Measurements from ENCODE around the gene HOXA5. TPM values are rescaled to one million over a fixed set of nuclear protein-coding genes. Genes with fewer than 3 reads are reported as not detected.

Gene HOXA5
- total and polyA plus RNA-seq, 2 of the 8 experiments (the other 6 are each of a cell fraction or from before 2014, with no cell fraction given) = not detected

GRCh38 chr7:27159266-27160144 is 16.0 kb upstream of the HOXA5 start:
- FAIRE-seq (no peak), DNase-seq (ENCODE audit: low read depth in 1 of 2, low spot score in 2 of 2) (peak in 1 of 2 experiments; percentile 41)
- no peak overlapping the region for H3K27ac ChIP-seq (ENCODE audit: low read depth, low read length)
- H3K79me2 ChIP-seq (ENCODE audit: control insufficient read depth in 1 of 2, insufficient read depth in 2 of 2, low read length in 2 of 2) = no peaks in the 10 kb centered on the region
- H2AFZ ChIP-seq (ENCODE audit: low read length) = no peak overlapping the region
- CTCF ChIA-PET (ENCODE audit: partially characterized antibody) = interaction anchor here (0.9 to 1.8 kb wide), 16 partner anchors 8 to 1298 kb away, joined by 3 to 16 read pairs (median 3); partner anchors contain the start of gene HOXA5
- H3K23ac ChIP-seq (ENCODE audit: insufficient read length) = no peak overlapping the region
- H3K4ac ChIP-seq (replicated peaks; ENCODE audit: insufficient read length, low read depth, low read length) = no peak overlapping the region
- H4K20me1 ChIP-seq (replicated peaks in 1 of 2; ENCODE audit: control insufficient read depth in 1 of 2, insufficient read depth in 2 of 2, low read length in 2 of 2) = peaks cover 18 to 26% of the 10 kb centered on the region in 2 experiments
- peaks cover 0 to 24% (median 0%) of the 10 kb centered on the region in 4 experiments; a peak in 1 of 8 replicates for H3K36me3 ChIP-seq (ENCODE audit: control insufficient read depth in 2 of 4, insufficient read depth in 4 of 4, low read length in 3 of 4)
- H3K9ac ChIP-seq (replicated peaks in 1 of 4; ENCODE audit: extremely low read depth in 1 of 4, low read depth in 3 of 4, low read length in 3 of 4) = no peak overlapping the region
- peaks cover 0 to 10% of the 10 kb centered on the region in 2 experiments; a peak in 1 of 4 replicates for H3K9me3 ChIP-seq (ENCODE audit: insufficient read depth in 2 of 2, low read depth in 1 of 2, low read length in 1 of 2)
- no peaks in the 10 kb centered on the region for H3K23me2 ChIP-seq (ENCODE audit: low read depth, low read length)
- no peaks in the 10 kb centered on the region for H3K79me1 ChIP-seq (ENCODE audit: low read depth, low read length)
- no peak overlapping the region for H3K4me3 ChIP-seq (ENCODE audit: extremely low read depth in 1 of 4, insufficient read depth in 2 of 4, low read depth in 3 of 4, low read length in 4 of 4)
- H4K8ac ChIP-seq (ENCODE audit: extremely low read depth, insufficient read depth, low read length) = no peak overlapping the region
- no peak overlapping the region for H2BK12ac ChIP-seq (ENCODE audit: low read depth, low read length)
- peaks cover 98 to 100% (median 99%) of the 10 kb centered on the region in 4 experiments for H3K27me3 ChIP-seq (replicated peaks in 1 of 4; ENCODE audit: control insufficient read depth in 3 of 4, extremely low read depth in 1 of 4, insufficient read depth in 3 of 4, low read length in 3 of 4)
- H2BK15ac ChIP-seq (ENCODE audit: low read length) = no peak overlapping the region
- H3K4me1 ChIP-seq (replicated peaks in 1 of 4; ENCODE audit: control insufficient read depth in 3 of 4, insufficient read depth in 4 of 4, low read length in 3 of 4) = peaks cover 0 to 2% (median 0%) of the 10 kb centered on the region in 4 experiments; a peak in 3 of 7 replicates
- H3K18ac ChIP-seq (ENCODE audit: extremely low read depth, low read length) = no peak overlapping the region
- POLR2A ChIA-PET (ENCODE audit: partially characterized antibody) = no interaction called here
- WGBS, 2 experiments (ENCODE audit: extremely low coverage in 1 of 2, insufficient coverage in 1 of 2, insufficient read length in 1 of 2, insufficient replicate concordance in 2 of 2, low coverage in 1 of 2, low lambda C conversion rate in 2 of 2, missing lambda C conversion rate in 1 of 2) = 41% methylated on average over 27 of the region's 27 CpGs; no CpG with 5 or more reads in 1 of the 2 experiments
- H2BK120ac ChIP-seq (replicated peaks; ENCODE audit: low read depth, low read length) = no peak overlapping the region
- H2BK5ac ChIP-seq (ENCODE audit: low read depth, low read length) = no peak overlapping the region
- H4K5ac ChIP-seq (ENCODE audit: insufficient read length, low read depth, low read length) = no peak overlapping the region
- TF ChIP-seq MAFK (IDR thresholded peaks at IDR 0.05; ENCODE audit: low read depth, low read length) (no peak), RNF2 (IDR thresholded peaks at IDR 0.05; ENCODE audit: borderline replicate concordance, low read depth, low read length, missing control alignments, poor library complexity, severe bottlenecking) (peak; percentile 37), SUZ12 (IDR thresholded peaks at IDR 0.05; ENCODE audit: low read length) (peak; percentile 22)
- H3K56ac ChIP-seq (replicated peaks; ENCODE audit: insufficient read length, low read depth, low read length) = no peak overlapping the region
- no peak overlapping the region for H3K4me2 ChIP-seq (ENCODE audit: insufficient read depth in 1 of 2, low read depth in 2 of 2, low read length in 2 of 2)
- H2AK5ac ChIP-seq (ENCODE audit: low read depth, low read length) = no peak overlapping the region; the same call in 1 of the 2 replicates
- H2BK20ac ChIP-seq (ENCODE audit: low read length) = no peak overlapping the region
- H4K91ac ChIP-seq (replicated peaks; ENCODE audit: insufficient read length, low read length) = no peak overlapping the region
- no peak overlapping the region for H3K14ac ChIP-seq (ENCODE audit: insufficient read length)
